ENCODE results near the gene USP3.
"Not testable (repeated sequence)": the region's sequence is repeated elsewhere in the genome, so short reads cannot be mapped to it uniquely, and the experiment has no call there.

USP3 gene

DNA sequence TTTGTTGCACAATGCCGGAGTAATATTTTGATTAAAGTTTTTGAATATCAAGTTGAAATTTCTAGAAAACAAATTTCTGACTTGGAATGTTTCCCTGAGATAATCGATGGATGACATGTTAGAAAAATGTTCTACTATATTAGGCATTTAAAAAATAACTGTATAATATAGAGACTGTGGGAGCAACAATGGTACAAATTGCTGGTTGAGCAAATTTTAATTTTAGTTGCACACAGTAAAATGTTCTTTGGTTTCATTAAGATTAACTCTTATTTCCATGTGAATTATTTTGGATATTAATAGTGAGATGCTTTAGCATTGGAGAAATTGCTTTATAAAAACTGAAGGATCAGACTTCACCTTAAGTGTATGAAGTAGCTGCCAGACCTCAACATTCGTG is 9.3 kb downstream of the USP3 start:
- Mint-ChIP-seq H3K36me3 (peaks cover 4% of the 10 kb centered on the region), H3K9me3 (no peaks in the 10 kb centered on the region), H3K4me3 (no peak overlapping the region), H3K27me3 (no peaks in the 10 kb centered on the region), H3K4me1 (peaks cover 98% of the 10 kb centered on the region), H3K27ac (peak overlapping the region; percentile 72)

DNA sequence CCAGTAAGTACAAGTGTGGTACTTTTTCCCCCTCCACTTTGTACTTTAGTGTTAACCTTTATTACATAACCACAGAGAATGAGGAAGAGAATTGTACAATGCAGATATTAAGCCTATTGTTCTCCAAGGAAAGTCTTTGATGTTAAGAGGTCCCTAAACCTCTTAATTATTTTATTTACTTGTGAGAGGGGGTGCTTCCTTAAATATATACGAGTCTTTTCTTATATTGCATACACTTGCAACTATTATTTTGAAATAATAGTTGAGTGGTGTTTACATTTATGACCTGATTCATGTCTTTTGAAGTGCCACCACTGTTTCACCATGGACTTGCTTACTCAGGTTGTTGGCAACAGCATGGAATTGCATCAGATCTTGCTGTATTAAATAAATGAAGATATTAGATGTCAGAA is 10.1 kb downstream of the USP3 start:
- H3K4me3 Mint-ChIP-seq = peak overlapping the region; percentile 77
- H3K4me1 Mint-ChIP-seq = peaks cover 98% of the 10 kb centered on the region
- no peaks in the 10 kb centered on the region for H3K9me3 Mint-ChIP-seq
- H3K27ac Mint-ChIP-seq = peak overlapping the region; percentile 94
- no peaks in the 10 kb centered on the region for H3K27me3 Mint-ChIP-seq
- peaks cover 4% of the 10 kb centered on the region for H3K36me3 Mint-ChIP-seq

DNA sequence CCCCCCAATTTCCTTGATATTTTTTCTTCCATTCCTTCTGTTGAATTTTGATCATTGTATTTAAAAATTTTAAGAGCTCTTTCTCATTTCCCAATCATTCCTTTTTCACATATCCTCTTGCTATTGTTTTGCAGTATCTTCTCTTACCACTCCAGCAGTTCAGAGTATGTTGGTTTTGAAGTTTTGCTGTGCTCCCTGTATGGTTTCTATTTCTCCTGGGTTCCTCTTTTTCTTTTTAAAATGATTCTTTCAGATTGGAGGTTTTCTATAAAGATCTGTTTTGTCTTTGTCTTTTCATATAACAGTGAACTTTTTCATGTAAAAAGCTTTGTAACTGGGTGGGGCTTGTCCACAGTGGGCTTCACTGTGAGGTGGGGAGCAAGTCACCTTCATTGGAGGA is 12.8 kb downstream of the USP3 start:
- Mint-ChIP-seq H3K27me3 (no peaks in the 10 kb centered on the region), H3K36me3 (peaks cover 4% of the 10 kb centered on the region), H3K4me1 (peaks cover 97% of the 10 kb centered on the region), H3K9me3 (no peaks in the 10 kb centered on the region), H3K27ac (peak overlapping the region; percentile 80), H3K4me3 (peak overlapping the region; percentile 28)

GRCh38 chr15:63517628-63518027 is 13.2 kb downstream of the USP3 start:
- Mint-ChIP-seq H3K4me3 (peak overlapping the region; percentile 28), H3K9me3 (no peaks in the 10 kb centered on the region), H3K27me3 (no peaks in the 10 kb centered on the region), H3K4me1 (peaks cover 97% of the 10 kb centered on the region), H3K36me3 (peaks cover 4% of the 10 kb centered on the region), H3K27ac (peak overlapping the region; percentile 80)

- H3K36me3 Mint-ChIP-seq = peaks cover 4% of the 10 kb centered on the region
- H3K27me3 Mint-ChIP-seq = no peaks in the 10 kb centered on the region
- H3K4me3 Mint-ChIP-seq = peak overlapping the region; percentile 61
- H3K9me3 Mint-ChIP-seq = no peaks in the 10 kb centered on the region
- H3K4me1 Mint-ChIP-seq = peaks cover 97% of the 10 kb centered on the region
- H3K27ac Mint-ChIP-seq = peak overlapping the region; percentile 95
Observed at GRCh38 chr15:63519041-63519440, 14.6 kb downstream of the USP3 start.

DNA sequence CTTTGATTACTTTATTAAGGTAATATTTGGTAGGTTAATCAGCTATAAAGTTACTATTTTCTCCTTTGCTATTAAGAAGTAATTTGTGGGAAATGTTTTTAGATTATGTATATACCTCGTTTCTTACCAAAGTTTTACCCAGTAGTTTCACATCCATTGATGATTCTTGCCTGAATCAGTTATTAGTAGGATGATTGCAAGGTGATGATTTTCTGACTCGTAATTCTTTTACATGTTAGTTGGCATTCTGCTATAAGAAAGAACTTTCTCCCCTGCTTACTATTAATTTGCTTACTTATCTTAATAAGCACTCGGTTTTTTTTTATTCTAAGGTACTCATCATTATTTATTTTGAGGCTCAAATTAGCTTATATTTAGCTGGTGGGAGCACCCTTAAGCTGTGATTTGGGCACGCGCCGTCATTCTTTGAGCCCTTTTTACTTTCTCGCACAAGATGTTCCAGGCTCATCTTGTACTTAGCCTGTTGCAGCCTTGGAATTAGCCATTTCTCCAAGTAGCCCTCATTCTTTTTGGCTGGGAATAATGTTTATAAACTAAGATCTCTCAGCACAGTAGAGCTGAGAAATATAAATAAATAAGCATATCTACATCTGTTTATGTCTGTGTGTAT is 15.3 kb downstream of the USP3 start:
- Mint-ChIP-seq H3K4me3 (peak overlapping the region; percentile 61), H3K27me3 (no peaks in the 10 kb centered on the region), H3K27ac (peak overlapping the region; percentile 95), H3K9me3 (no peaks in the 10 kb centered on the region), H3K4me1 (peaks cover 97% of the 10 kb centered on the region), H3K36me3 (peaks cover 2% of the 10 kb centered on the region)

DNA sequence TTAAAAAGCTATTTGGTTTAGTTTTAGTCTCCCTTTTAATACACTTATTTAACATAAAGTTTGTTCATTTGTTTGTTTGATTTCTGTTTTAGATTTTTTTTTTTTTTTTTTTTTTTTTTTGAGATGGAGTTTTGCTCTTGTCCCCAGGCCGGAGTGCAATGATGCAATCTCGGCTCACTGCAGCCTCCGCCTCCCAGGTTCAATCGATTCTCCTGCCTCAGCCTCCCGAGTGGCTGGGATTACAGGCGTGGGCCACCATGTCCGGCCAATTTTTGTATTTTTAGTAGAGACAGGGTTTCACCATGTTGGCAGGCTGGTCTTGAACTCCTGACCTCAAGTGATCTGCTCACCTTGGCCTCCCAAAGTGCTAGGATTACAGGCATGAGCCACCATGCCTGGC is 16.1 kb downstream of the USP3 start:
- H3K4me1 Mint-ChIP-seq = peaks cover 97% of the 10 kb centered on the region
- H3K9me3 Mint-ChIP-seq, H3K27ac Mint-ChIP-seq, H3K36me3 Mint-ChIP-seq, H3K4me3 Mint-ChIP-seq, H3K27me3 Mint-ChIP-seq: not testable (repeated sequence)

GRCh38 chr15:63522225-63522578 is 17.8 kb downstream of the USP3 start:
- Mint-ChIP-seq H3K4me1 (peaks cover 95% of the 10 kb centered on the region), H3K27me3 (no peaks in the 10 kb centered on the region), H3K36me3 (peaks cover 4% of the 10 kb centered on the region), H3K4me3 (peak overlapping the region; percentile 49), H3K9me3 (no peaks in the 10 kb centered on the region), H3K27ac (peak overlapping the region; percentile 73)

- H3K4me1 Mint-ChIP-seq = peaks cover 95% of the 10 kb centered on the region
- H3K4me3 Mint-ChIP-seq = peak overlapping the region; percentile 30
- peak overlapping the region; percentile 31 for H3K27ac Mint-ChIP-seq
- H3K27me3 Mint-ChIP-seq = no peaks in the 10 kb centered on the region
- H3K9me3 Mint-ChIP-seq = no peaks in the 10 kb centered on the region
- peaks cover 8% of the 10 kb centered on the region for H3K36me3 Mint-ChIP-seq
Observed at GRCh38 chr15:63523306-63523990, 19.1 kb downstream of the USP3 start.

DNA sequence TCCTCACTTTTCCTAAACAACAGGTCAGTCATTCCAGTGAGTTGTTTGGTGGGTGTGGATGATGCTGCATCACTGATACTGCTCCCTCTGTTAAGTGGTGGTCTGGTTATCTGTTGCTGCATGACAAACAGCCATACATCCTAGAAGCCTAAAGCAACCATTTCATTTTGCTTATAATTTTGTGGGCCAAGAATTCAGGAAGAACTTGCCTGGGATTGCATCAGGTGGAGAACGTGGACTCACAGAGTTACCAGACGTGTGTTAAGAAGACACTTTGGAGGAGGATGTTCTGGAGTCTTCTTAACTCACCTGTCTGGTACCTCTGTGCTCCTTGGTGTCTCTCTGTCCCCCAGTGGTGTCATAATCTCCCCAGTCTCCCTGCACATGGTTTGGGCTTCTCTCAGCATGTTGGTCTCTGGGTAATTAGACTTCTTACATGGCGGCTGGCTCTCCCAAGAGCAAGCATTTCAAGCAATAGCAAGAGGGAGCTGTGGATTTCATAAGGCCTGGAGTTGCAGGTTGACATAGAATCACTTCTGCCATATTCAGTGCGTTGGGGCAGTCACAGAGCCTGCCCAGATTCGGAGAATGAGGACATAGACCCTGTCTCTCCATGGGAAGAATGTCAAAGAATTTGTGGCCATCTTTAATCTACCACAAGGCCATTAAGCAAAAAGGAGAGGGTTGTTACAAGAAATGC is 20.1 kb downstream of the USP3 start:
- H3K9me3 Mint-ChIP-seq = no peaks in the 10 kb centered on the region
- peak overlapping the region; percentile 69 for H3K27ac Mint-ChIP-seq
- peaks cover 8% of the 10 kb centered on the region for H3K36me3 Mint-ChIP-seq
- no peaks in the 10 kb centered on the region for H3K27me3 Mint-ChIP-seq
- peak overlapping the region; percentile 19 for H3K4me3 Mint-ChIP-seq
- H3K4me1 Mint-ChIP-seq = peaks cover 95% of the 10 kb centered on the region

DNA sequence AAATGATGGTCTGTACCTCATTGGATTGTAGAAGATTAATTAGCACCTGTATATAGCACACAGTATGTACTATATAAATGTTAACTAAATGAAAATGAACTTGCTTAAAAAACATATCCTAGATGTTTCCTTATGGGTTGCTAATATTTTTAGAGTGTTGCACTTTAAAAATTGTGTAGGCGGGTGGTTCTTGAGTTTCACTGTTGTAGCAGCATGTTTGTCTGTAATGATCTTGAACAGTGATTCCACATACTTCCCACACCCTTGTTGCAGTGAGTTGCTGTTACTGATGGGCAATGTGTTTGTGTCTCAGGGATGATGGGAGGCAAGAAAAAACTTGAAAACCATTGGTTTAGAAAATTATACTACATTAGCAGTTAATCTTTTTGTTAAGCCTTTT is 22.0 kb downstream of the USP3 start:
- peak overlapping the region; percentile 86 for H3K27ac Mint-ChIP-seq
- H3K9me3 Mint-ChIP-seq = no peaks in the 10 kb centered on the region
- peaks cover 12% of the 10 kb centered on the region for H3K36me3 Mint-ChIP-seq
- H3K27me3 Mint-ChIP-seq = no peaks in the 10 kb centered on the region
- peak overlapping the region; percentile 62 for H3K4me3 Mint-ChIP-seq
- H3K4me1 Mint-ChIP-seq = peaks cover 98% of the 10 kb centered on the region

- Mint-ChIP-seq H3K4me1 (peaks cover 98% of the 10 kb centered on the region), H3K36me3 (peaks cover 16% of the 10 kb centered on the region), H3K9me3 (no peaks in the 10 kb centered on the region), H3K27me3 (no peaks in the 10 kb centered on the region), H3K4me3 (peak overlapping the region; percentile 53), H3K27ac (no peak overlapping the region)
Observed at GRCh38 chr15:63528138-63528659, 23.8 kb downstream of the USP3 start.

GRCh38 chr15:63530235-63530634 is 25.8 kb downstream of the USP3 start:
- Mint-ChIP-seq H3K4me1 (peaks cover 94% of the 10 kb centered on the region), H3K27ac (peak overlapping the region; percentile 94), H3K9me3 (no peaks in the 10 kb centered on the region), H3K36me3 (peaks cover 18% of the 10 kb centered on the region), H3K27me3 (no peaks in the 10 kb centered on the region), H3K4me3 (peak overlapping the region; percentile 30)

DNA sequence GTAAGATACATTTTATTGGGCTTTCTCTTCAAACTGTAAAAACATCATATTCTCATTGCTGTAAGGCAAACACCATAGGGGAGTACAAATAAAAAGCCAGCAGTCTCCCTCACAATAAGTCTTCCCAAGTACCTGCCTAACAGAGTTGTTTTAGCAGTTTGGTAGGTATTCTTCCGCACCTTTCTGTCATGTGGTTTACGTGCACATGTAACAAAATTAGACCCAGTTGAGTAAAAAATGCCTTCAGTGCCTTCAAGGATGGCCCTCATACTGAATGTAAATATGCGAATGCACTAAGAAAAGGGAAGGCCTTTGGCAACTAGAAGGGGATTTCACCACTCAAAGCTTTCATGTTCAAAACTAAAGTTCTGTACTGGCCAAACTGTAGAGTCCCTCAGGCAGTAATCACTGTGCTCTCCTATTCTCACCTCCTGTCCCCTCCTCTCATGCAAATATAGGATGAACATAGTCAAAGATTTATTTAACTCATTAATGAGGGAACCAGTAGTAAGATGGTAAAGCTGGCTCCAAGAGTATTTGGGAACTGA is 26.4 kb downstream of the USP3 start:
- peak overlapping the region; percentile 94 for H3K27ac Mint-ChIP-seq
- H3K4me1 Mint-ChIP-seq = peaks cover 94% of the 10 kb centered on the region
- peaks cover 18% of the 10 kb centered on the region for H3K36me3 Mint-ChIP-seq
- peak overlapping the region; percentile 51 for H3K4me3 Mint-ChIP-seq
- no peaks in the 10 kb centered on the region for H3K9me3 Mint-ChIP-seq
- H3K27me3 Mint-ChIP-seq = no peaks in the 10 kb centered on the region

DNA sequence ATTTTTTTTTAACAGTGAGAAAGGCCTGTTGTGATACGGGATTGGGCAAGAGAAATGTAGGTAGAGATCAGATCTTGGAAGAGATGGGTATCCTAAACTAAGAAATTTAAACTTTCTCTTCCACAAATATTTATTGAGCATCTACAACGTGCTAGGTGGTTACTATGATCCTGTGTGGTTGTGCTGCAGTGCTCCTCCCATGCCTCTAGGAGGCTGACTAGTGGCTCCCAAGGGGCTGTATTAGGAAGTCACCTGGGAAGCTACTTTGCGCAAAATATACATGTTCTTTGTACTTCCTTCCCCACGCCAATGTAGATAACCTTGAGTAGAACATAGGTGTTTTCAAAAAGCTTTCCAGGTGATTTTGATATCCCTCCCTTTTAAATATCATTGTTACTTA is 27.2 kb downstream of the USP3 start:
- H3K4me1 Mint-ChIP-seq = peaks cover 95% of the 10 kb centered on the region
- no peaks in the 10 kb centered on the region for H3K9me3 Mint-ChIP-seq
- H3K4me3 Mint-ChIP-seq = peak overlapping the region; percentile 51
- no peaks in the 10 kb centered on the region for H3K27me3 Mint-ChIP-seq
- H3K36me3 Mint-ChIP-seq = peaks cover 15% of the 10 kb centered on the region
- H3K27ac Mint-ChIP-seq = peak overlapping the region; percentile 64

DNA sequence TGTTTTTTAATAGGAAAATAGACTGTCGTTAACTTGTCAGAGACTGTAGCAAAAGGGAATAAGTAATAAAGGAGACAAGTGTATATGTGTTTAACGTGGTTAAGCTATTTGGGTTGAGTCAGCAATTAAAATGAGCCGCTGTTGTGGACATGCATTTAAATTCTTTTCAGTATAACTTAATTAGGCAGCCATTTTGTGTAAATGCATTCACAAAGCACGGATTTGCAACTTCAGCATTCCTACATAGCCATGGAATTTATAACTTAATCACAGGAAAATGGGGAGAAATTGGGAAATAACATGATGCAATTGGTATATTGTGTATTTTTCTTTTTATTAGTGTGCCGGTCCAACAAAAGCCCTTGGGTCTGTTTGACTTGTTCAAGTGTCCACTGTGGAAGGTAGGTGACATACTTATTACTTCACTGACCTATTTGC is 27.9 kb downstream of the USP3 start:
- peak overlapping the region; percentile 35 for H3K27ac Mint-ChIP-seq
- no peaks in the 10 kb centered on the region for H3K27me3 Mint-ChIP-seq
- H3K4me1 Mint-ChIP-seq = peaks cover 88% of the 10 kb centered on the region
- H3K36me3 Mint-ChIP-seq = peaks cover 14% of the 10 kb centered on the region
- peak overlapping the region; percentile 36 for H3K4me3 Mint-ChIP-seq
- no peaks in the 10 kb centered on the region for H3K9me3 Mint-ChIP-seq

Data from activated naive CD4-positive, alpha-beta T cell treated with anti-CD3 and anti-CD28 coated beads, Interleukin-2, amount 50 U/mL, for 24 hours (primary cell).